GM06990 (cell line): Measurements from ENCODE around the gene CCDC182.
A peak's percentile ranks its signal among the peaks of the same experiment; 100 is the strongest.

Experiments used
- DNase-seq: peaks from one replicate; pipeline ENCODE4 v3.0.0-alpha.2; 2011; ENCODE audit not compliant: insufficient read length; ENCODE audit errors: extremely low read depth
- H3K27me3 ChIP-seq: replicated peaks from 2 replicates; pipeline ENCODE4 v1.6.0; 2011; ENCODE audit warnings: low read length; ENCODE audit not compliant: control insufficient read depth, insufficient read depth
- H3K36me3 ChIP-seq: 2 replicates; pipeline ENCODE4 v1.5.1; 2011; ENCODE audit warnings: low read length; ENCODE audit not compliant: control insufficient read depth, insufficient read depth
- H3K4me3 ChIP-seq: replicated peaks from 2 replicates; pipeline ENCODE4 v1.5.1; 2011; ENCODE audit warnings: low read depth, mild to moderate bottlenecking, control low read depth, low read length
- CTCF ChIP-seq: IDR thresholded peaks from 2 replicates; pipeline ENCODE4 v1.5.1; 2011; ENCODE audit warnings: low read length, control low read depth, mild to moderate bottlenecking, inconsistent platforms; ENCODE audit not compliant: insufficient read depth, poor library complexity, severe bottlenecking

The CCDC182 gene

DNA sequence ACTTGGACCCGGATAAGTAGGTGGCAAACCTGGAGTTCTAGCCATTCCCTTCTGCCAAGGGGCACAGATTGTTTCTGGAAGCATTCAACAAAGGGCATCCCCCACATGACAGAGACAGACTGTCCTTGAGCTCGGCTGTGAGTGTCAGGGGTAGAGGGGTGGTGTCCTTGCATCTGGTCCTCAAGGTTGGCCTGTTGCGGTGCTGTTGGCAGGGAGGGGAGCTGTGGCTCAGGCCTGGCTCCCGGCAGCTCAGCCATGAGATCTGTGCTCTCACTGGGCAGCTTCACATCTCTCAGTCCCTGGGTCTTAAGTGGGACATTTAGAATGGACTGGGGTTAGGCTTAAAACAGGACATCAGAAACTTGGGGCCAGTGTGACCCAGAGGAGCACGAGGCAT lies 20.4 kb downstream of the CCDC182 start:
- Histone ChIP-seq H3K4me3 (no peak overlapping the region), H3K27me3 (no peaks in the 10 kb centered on the region; the same call in 1 of the 2 replicates), H3K36me3 (no peaks in the 10 kb centered on the region)
- no peak for TF ChIP-seq CTCF
- no peak for DNase-seq

DNA sequence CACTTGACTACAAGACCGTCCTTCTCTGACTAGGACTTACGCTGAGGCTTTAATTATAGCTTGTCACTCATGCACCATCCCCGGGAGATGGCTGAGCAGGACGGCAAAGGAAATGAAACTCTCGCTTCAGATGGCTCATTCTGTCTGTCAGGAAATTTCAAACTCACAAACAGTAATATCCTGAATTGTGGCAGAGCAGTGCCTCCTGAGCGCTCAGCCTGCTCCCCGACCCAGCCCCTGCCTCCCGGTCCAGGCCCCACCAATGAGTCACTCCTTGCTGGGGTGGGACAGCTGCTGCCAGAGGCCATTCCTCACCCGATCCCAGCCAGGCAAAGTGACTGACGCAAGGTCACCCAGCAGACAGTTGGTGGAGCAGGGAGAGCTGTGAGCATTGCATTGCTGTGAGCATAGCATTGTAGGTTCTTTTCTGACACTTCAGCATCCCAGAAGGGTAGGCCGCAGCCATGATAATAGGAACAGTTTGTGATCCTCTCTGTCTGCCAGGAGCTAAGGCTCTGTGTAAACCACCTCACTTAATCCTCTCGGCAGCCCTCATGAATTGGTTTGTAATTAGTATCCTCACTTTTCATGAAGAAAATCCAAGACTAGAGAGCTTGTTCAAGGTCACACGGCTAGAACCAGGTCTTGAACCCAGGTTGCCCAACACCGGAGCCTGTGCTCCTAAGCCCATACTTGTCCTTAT lies 20.9 kb downstream of the CCDC182 start:
- H3K27me3 ChIP-seq, result no peaks in the 10 kb centered on the region; the same call in 1 of the 2 replicates
- no peaks in the 10 kb centered on the region for H3K36me3 ChIP-seq
- no peak overlapping the region for H3K4me3 ChIP-seq
- no peak for TF ChIP-seq CTCF
- peak; percentile 31 for DNase-seq

DNA sequence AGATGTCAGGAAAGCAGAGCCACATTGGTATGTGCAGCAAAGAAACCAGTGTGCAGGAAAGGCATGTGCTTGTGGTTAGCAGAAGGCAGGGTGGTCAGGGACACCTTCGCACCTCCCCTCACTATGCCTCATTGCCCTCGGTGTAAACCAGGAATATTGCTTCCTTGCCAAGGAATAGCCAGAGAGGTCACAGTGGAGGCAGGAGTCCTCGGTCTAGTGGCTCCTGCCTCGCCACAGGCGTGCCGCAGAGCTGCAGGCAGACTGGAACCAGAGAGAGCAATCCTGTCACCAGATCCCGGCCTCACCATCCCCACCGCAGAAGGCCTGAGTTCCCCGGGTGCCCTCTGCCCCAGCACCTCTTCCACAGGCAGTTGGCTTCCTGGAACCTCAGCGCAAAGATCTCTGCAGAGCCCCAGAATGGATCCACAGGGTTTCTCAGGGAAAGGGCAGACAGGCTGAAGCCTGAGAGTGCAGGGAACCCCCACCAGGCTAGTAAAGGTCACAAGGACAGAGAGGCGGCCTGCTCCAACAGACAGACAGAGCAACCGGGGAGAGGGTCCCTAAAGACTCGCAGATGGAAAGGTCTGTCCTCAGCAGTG lies 21.6 kb downstream of the CCDC182 start:
- Histone ChIP-seq H3K36me3 (no peaks in the 10 kb centered on the region), H3K27me3 (no peaks in the 10 kb centered on the region; the same call in 1 of the 2 replicates), H3K4me3 (no peak overlapping the region)
- TF ChIP-seq CTCF, result no peak
- DNase-seq, result no peak

GRCh38 chr17:57722704-57723043 lies 22.4 kb downstream of the CCDC182 start:
- Histone ChIP-seq H3K4me3 (no peak overlapping the region), H3K27me3 (no peaks in the 10 kb centered on the region; the same call in 1 of the 2 replicates), H3K36me3 (no peaks in the 10 kb centered on the region)
- TF ChIP-seq CTCF, result no peak
- no peak for DNase-seq

- no peak overlapping the region for H3K4me3 ChIP-seq
- TF ChIP-seq CTCF, result no peak
- no peaks in the 10 kb centered on the region for H3K36me3 ChIP-seq
- no peaks in the 10 kb centered on the region; the same call in 1 of the 2 replicates for H3K27me3 ChIP-seq
- DNase-seq, result no peak
Observed at GRCh38 chr17:57721967-57722703, 23.0 kb downstream of the CCDC182 start.
